GM19468 (cell line): ENCODE measurements around the gene PPP1R16B.
"Not testable (repeated sequence)": the region's sequence is repeated elsewhere in the genome, so short reads cannot be mapped to it uniquely, and the experiment has no call there.

Experiments used
- ATAC-seq: cut with Tn5 transposase; IDR thresholded peaks from one replicate; pipeline ENCODE4 v1.9.1; 2021; ENCODE audit warnings: mild to moderate bottlenecking, moderate library complexity, moderate number of reproducible peaks; ENCODE audit not compliant: unreplicated experiment; ENCODE audit errors: extremely low read depth

PPP1R16B gene

DNA sequence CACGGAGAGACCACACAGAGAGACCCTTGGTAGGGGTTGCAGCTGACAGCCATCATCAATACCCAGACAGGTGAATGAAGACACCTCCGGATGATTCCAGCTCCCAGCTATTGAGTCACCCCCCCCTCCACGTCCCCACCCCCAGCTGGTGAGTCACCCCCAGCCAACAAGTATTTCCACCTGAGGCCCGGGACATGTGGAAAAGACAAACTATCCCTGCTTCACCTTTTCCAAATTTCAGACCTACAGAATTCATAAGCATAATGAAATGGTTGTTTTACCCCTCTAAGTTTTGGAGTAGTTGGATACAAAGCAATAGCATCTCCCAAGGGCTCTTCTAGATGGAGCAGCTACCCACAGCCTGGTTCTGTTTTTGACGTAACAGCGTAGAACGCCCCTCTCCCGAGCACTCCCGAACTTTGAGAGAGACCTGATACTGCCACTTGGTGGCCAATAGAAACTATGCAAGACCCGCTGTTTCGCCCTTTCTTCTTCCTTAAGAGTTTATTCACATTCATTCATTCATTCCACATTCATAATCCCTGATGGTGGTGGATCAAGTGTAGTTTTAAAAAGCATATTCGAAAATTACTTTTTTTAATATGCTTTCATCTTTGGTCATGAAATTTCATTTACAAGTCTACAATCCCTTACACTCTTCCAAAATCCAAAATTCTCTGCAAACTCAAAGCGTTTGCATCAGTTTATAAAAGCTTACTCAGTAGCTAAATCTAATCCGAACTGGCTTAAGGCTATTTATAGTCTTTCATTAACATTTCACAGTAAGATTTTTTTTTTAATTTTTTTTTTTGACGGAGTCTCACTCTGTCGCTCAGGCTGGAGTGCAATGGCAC is 15.1 kb upstream of the PPP1R16B start:
- no peak for ATAC-seq

DNA sequence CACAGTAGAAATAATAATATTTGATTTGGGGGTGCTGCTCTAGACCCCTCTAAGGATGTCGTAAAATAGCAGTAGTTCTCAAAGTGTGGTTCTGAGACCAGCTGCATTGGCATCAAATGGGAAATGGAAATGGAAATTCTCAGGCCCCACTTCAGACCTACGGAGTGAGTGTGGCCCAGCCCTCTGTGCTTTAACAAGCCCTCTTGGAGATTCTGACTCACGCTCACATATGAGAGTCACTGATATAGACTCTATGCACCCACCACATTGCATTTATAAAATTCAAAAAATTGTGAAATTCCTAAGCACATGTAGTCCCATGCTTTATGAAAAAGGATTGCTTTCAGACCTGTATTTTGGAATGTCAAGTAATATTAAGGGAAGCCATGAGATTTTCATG is 14.2 kb upstream of the PPP1R16B start:
- no peak for ATAC-seq

DNA sequence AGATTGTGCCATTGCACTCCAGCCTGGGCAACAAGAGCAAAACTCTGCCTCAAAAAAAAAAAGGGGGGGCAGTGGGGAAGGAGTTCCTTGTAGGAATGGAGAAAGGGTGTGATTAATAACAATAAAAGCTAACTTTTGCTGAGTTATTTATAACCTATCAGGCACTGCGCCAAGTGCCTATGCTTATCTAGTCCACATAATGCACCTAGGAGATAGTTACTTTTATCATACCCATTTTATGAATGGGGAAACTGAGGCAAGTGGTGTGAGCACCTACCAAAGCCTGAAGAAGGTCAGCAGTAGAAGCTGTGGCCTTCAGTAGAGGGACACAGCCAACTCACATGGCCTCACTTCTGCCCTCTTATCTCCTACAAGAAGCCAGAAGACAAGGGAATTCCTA is 13.6 kb upstream of the PPP1R16B start:
- ATAC-seq, result no peak

DNA sequence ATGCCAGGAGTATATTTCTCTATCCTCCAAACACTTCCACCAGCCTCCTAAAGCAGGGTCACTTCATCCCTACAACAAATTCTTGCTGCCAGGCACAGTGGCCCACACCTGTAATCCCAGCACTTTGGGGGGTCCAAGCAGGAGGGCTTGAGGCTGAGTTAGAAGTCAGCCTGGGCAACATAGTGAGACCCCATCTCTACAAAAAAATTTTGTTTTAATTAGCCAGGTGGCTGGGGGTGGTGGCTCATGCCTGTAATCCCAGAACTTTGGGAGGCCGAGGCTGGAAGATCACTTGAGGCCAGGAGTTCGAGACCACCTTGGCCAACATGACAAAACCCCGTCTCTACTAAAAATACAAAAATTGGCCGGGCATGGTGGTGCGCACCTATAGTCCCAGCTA is 11.4 kb upstream of the PPP1R16B start:
- not testable (repeated sequence) for ATAC-seq

DNA sequence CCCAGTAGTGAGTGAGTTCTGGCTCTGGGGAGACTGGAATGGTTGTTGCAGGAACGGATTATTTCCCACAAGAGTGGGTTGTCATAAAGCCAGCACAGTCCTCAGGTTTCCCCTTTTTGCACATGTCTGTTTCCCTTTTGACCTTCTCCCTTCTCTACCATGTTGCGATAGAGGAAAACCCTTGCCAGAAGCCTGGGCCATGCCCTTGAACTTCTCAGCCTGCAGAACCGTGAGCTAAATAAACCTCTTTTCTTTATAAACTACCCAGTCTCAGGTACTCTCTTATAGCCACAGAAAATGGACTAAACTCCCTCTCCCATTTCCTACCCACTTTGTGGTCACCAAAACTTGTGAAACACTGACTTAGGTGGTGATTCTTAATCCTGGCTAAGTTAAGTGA is 7.2 kb upstream of the PPP1R16B start:
- no peak for ATAC-seq

DNA sequence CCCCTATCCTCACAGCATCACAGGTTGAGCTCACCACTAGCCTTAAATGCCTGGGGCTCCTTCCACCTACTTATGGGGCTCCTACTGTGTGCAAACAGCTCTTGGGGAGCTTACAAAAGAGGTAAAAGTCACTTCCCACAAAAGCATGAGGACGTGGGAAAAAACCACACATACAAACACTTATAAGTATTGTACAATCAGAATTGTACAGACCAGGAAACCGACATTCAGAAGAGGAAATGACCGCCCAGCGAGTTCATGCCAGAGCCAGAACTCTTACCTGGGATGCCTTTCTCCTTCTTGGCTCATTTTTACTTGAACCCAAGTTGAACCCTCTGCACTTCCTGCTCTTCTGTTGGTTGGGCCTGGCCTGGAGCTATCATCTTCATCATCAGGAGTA is 6.3 kb upstream of the PPP1R16B start:
- no peak for ATAC-seq

DNA sequence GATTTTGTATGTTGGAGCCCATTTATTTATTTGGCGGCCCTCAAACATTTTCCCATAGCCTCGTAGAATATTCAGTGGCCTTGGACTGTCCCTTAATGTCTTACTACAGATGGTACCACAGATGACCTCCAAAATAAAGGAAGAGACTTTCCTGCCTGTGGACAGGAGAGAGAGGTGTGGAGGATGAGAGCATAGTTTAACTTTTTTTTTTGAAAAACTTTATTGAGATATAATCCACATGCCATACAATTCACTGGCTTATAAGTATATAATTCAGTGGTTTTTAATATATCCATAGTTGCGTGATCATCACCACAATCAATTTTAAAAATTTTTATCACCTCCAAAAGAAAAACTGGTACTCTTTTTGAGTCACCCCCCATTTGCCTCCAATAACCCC is 4.6 kb upstream of the PPP1R16B start:
- no peak for ATAC-seq

DNA sequence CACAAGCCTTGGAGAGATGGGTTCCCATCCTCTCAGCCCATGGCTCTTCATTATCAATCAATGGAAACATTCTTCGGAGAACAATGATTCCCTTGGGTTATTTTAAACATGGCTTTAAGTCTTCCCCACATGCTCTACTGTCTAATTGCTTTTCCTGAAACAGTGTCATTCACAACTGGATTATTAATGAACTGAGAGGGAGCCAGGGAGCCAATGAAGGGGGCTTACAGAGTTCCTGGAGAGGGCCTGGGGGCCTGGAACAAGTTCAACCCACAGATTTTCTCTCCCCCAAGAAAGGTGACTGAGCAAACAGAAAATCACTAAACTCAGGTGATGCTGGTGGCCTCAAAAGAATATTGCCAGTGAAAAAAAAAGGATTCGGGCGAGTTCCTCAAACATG is 1.3 kb upstream of the PPP1R16B start:
- no peak for ATAC-seq

DNA sequence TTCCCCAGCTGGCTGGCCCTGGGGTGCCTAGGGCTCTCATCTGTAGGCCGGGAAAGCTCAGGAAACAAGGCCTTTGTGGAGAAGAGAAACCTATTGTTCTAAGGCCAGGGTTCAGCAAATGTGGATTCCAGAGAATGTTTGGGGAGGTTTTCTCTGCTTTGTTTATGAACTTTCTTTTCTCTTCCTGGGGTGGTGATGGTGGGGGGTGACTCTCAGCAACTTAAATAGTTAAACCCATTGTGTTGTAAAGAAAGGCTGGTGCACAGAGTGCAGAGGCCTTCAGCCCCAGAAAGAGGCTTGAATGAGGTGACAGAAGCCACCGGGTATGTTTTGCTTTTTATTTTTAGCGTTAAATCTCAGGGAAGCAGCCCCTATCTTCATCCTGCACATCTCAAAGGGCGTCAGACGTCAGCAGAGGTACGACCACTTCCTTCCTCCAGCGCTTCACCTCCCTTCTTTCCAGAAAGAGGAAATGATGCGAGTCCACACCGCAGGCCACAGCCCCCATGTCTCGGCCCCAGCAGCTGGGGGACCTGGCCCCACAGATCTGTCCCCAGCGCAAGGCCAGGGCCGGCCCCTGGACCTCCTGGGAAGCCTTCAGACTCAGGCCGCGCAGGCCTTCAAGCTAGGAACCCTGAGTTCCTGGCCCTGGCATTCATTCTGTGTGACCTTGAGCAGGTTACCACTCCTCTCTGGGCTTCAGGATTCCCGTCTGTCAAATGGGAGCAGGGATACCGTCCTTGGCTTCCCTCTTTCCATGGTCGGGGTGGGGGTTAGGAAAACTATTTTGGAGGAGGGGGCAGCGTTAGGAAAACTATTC is 605 bp upstream of the PPP1R16B start:
- no peak for ATAC-seq

DNA sequence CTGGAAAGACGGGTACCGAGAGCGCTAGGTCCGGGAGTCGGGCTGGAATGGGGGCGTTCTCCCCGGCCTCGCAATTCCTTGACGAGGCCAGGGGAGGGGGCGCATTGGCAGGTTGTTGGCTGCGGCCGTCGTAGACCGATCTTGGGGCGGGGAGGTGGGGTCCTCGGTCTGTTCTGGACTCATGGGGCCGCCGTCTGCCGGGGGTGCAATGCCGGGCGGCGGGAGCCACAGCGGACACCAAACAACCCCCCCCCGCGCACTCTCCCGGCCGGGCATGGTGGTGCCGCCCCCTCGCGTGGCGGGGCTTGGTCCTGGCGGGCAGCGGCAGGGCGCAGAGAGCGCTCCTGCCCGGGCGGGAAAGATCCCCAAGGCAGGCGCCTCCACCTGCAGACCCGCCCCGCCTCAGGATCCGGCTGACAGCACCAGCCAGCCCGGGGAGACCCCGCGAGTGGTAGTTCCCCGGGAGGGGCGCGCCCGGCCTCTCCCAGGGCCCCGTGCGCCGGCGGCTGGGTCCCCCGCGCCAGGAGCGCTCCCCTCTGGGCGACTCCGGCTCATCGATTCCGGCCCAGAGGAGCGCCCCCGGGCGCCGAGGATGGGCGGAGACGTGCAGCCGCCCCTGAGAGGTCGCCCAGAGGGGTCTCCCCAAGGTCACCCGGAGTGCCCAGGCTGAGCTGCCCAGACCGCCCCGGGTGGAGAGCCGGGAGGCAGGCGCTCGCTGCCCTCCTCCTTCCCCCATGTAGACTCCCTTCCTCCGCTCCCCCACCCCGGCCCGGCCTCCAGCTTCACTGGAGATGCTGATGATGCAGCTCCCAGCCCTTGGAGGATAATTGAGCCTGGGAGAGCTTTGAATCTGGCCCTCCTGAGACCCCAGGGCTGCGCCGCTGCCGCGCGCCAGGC is 709 bp downstream of the PPP1R16B start:
- no peak for ATAC-seq

DNA sequence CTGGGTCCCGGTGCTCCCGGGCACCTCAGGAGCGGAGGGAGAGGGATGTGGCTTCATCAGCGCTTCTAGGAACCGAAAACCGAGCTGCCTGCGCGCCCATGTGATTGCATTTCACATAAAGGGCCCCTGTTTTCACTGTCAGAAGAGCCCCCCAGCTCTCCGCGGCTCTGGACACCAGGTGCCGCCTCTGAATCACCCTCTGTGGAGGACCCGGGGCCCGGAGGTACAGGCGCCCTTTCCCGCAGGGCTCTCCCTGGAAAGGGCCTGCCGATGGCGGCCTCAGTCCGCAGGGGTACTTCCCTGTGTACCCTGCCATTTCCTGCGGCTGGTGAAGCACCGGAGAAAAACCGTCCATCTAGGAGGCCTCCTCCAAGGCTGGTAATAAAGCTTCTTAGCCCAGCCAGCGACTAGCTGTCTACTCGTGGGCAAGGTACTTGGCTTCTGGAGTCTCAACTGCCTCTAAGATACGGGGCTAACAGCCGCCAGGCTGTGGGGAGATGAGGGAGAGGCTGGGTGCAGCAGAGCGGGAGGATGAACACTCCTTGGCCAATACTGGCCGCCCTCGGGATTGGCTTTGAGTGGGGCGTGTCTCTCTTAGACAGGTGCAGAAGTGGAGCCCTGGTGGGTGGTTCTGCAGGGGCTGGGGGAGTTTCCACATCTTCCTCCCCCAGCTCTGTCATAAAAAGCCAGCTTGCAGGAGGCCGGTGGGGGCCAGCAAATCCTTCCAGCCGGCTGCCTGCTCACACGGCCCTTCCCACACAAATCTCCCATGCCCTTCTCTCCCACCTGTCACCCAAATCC is 1.6 kb downstream of the PPP1R16B start:
- ATAC-seq, result no peak

DNA sequence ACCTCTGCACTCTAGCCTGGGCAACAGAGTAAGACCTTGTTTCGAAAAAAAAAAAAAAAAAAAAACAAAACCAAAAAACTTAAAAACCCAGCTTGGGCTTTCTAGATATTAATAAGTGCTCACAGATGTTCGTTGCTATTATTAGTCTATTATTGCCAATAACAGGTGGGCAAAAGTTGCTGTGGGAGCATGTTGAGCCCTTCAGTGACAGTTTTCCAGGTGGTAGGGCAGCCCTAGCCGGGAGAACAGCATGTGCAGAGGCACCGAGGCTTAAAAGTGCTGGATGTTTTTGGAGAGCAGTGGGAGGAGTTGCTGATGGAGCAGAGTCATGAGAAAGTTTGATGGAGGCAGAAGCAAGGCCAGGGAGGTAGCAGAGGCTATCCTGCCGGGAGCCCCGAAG is 4.4 kb downstream of the PPP1R16B start:
- ATAC-seq, result no peak

DNA sequence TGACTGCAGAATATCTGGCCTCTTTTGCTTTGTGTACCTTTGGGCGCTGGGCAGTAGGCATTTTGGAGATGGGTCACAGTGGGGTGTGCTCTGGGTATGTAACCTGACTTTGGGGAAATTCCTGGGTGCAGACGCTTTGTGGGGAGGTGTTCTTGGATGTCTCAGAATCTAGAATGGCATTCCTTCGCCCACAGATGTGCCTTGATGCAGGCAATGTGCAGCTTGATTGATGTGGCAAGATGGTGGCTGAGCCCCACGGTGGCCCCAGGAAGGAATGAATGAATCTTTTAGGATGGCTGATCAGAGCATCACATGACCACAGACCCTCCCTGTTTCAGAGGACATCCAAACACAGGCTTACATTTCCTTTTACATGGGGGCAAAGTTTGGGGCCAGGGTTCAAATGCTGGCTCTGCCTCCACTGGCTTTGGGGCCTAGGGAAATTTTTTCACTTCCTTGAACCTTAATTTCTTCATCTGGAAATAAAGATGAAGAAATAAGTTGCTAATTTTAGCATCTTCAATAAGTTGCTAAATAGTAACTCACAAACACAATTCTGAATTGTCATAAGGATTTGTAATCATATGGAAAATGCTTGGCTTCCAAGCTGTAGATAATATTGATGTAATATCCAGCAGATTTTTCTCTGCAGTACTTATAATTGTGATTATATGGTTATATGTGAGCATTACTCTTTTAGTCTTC is 5.6 kb downstream of the PPP1R16B start:
- ATAC-seq, result no peak

DNA sequence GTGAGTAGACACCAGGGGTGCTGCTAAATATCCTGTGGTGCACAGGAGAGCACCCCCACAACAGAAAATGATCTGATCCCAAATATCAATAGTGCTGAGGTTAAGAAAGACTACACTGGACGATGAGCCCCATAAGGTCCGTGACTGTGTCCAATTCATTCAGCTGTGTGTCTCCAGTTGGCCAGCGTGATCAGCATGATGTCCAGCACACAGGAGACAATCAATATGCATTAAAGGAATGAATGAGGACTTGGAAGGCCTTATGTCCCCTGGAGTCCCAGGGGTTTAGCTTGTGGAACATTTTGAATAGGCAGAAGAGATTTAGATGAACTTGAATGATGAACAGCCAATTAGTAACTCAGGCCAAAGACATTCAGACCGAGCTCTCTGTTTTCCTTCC is 6.3 kb downstream of the PPP1R16B start:
- ATAC-seq, result no peak

DNA sequence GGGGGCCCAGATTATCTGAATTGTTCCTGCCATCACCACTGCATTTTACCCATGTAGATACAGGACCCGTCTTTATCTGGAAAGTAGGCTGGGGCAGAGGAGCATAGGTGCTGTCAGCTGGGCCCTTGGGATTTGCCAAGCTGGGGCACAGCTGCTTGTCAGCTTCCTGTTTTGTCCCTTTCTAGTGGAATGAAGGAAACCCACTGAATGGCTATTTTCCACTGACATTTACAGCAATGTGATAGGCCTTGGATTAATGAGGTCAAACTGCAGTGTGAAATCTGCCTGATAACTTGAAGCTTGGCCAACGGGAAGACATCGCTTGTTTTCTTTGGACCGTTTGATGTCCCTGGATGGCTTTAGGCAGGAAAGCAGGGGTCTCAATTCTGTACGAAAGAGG is 6.7 kb downstream of the PPP1R16B start:
- ATAC-seq, result no peak

DNA sequence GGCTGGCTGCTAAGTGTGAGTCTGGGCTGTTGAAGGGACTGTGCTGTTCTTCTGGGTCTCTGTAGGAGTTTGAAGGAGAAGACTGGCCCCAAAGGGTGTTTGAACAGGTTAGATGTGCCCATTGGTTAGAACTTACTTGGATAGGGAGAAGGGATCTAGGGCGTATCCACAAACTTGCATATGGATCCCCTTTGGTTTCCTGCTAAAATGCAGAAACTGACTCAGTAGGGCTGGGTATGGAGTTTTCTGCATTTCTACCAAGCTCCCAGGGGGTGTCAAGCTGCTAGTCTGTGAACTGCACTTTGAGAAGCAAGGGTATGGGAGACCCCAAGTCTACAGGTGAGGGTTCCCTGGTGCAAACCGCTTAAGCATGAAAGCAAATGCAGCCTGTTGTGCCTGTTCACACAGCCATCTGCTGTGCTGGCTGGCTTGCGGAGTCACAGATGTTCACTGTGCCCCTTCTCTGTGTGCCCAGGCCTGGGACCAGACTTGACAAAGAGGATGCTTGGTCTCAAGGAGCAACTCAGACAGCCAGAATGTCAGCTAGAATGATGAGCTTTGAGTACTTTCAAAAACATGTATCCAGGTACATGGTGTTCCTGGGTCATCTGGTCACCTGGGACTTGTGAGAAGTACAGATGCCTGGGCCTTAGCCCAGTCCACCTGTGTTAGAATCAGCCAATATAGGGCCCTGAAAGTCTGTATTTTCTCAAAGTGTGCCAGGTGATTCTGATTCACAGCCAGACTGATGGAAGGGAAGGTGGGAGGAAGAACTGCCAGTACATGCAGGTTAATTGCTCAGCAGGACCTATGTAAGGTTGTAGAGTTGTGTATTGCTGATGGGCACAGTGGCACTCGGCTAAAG is 7.4 kb downstream of the PPP1R16B start:
- ATAC-seq, result no peak

DNA sequence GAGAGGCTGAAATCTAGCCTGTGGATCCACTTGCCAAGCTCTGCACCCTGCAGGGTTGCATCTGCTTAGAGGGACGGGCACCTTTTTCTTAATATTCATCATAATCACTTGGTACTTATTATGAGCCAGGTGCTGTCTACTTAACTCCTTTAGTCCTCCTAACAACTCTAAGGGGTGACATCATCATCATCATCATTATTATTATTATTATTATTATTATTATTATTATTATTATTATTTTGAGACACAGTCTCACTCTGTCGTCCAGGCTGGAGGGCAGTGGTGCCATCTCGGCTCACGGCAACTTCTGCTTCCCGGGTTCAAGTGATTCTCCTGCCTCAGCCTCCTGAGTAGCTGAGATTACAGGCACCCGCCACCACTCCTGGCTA is 8.1 kb downstream of the PPP1R16B start:
- not testable (repeated sequence) for ATAC-seq

DNA sequence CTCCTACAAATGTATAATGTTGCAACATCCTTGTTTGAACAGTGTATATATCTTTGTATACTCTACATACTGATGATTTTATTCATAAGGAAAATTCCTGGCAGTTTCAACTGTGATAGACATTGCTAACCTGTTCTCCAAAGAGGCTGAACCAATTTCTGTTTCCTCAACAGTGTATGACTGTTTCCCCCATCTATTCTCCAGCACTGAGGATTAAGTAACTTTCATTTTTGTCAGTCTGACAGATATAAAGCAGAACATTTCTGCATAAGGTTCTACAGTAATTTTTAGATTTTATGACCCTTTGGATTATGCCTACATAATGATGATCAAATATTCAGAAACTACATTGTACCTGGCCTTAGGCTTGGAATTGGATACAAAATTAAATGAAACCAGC is 9.9 kb downstream of the PPP1R16B start:
- ATAC-seq, result no peak
